GM21367 (cell line): ENCODE data around the gene UROC1.

Experiments
- ATAC-seq: cut with Tn5 transposase; IDR thresholded peaks from one replicate; pipeline ENCODE4 v1.9.1; 2021; ENCODE audit not compliant: unreplicated experiment

The UROC1 gene

DNA sequence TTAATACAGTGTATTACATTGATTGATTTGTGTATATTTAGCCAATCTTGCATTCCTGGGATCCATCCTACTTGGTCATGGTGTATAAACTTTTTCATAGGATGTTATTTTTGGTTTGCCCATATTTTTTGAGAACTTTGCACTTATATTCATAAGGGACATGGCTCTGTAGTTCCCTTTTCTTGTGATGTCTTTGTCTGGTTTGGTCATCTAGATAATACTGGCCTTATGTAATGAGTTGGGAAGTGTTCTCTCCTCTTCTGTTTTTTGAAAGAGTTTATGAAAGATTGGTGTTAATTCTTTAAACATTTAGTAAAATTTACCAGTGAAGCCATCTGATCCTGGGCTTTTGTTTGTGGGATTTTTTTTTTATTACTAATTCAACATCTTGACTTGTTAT lies 15.9 kb upstream of the UROC1 start:
- no peak for ATAC-seq

DNA sequence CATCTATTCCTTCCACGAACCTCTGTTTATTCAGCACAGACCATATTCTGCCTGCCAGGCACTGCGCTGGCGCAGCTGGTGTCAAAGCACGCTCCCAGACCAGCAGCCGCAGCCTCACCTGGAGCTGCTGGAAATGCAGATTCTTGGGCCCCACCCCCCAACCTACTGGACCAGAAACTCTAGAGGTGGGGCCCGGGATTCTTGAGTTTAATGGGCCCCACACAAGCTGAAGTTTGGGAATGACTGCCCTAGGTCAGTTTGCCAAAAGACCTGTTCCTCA lies 13.4 kb upstream of the UROC1 start:
- ATAC-seq, result no peak

DNA sequence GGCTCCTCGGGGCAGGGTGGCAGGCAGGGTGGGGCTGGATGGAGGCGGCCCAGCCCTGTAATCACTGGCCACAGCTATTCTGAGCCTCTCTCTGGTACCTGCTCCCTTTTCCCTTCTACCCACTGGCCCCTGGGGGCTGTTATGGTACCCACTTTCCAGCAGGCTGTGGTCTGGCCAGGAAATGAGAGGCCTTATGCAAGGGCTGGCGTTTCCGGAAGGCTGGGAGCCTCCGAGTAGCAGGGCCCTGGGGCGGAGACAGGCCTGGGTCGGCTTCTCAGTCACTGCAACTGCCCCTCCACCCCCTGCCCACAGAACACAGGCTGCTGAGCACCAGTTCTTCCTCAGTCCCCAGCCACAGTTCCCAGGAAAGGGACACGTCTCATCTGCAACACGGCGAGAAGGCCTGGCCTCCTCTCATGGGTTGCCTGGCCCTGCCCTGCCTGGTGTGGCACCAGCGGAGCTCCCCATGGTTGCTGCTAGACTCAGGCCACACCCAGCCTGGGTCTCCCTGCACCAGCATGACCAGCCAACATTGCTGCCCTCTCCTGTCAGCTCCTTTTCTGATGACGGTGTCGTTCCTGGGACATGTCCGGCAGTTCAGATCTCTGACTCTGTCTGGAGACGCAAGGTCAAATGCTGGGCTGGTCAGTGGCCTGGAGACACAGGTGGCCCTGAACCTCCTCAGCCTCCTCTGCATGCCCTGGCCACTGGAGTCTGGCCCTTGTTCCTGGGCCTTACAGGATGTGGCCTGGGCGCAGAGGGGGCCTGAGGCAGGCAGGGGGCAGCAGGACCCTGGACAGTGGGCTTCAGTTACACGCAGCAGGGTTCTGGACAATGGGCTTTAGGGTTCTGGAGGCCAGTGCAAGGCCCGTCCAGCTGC lies 12.8 kb upstream of the UROC1 start:
- ATAC-seq, result no peak

DNA sequence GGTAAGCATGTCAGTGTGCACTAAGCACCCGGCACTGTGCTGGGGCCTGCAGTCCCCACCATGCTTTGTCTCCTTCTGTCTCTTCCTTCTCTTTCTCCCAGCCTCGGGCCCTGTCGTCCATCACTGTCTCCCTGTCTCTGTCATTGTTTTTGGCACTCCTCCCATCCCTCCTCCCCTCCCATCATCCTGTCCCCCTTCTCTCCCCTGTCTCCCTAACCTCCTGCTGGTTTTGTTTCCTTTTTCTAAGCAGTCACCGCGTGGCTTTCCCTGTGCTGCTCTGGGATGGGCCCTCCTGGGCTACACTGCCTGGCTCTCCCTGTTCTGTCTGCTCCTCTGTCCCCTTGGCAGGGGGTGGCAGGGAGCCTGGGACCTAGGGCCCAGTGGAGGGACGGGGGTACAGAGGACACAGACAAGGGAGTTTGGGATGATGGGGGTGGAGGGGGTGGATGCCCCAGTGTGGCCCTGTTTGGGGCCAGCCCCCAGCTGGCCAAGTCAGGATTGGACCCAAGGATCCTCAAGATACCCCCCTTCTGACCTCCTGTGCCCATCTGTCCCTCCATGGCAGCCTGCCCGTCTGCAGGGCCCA lies 12.1 kb upstream of the UROC1 start:
- no peak for ATAC-seq

DNA sequence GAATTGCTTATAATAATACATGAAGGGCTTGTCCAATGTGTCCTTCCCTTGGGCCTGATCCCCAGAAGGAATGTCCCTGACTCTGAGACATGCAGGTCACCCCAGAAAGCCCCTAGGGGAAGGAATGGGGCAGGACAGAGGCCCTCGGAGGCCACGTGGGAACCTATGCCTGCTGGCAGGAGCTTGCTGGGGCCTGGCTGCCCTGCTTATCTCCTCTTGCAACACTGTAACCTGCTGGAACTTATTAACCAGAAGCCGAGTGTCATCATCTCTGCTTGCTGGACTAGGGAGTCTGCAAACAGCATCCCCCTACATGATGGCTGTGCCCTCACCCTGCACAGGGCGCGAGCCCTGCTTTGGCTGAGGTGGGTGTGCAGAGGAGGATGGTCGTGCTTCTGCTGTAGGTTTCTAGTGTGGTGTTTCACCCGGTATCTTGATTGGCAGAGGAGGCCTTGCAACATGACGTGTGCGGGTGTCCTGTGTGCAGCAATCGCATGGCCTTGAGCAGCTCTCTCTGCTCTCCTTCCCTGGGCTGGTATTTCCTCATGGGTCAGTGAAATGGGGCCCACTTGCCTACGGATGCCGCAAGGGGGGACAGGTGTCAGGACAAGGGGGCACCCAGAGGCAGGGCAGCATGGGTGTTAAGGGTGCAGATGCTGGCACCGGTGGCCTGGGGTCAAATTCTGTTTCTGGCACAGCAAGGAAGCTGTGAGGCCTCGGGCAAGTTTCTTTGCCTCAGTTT lies 11.4 kb upstream of the UROC1 start:
- ATAC-seq, result no peak

DNA sequence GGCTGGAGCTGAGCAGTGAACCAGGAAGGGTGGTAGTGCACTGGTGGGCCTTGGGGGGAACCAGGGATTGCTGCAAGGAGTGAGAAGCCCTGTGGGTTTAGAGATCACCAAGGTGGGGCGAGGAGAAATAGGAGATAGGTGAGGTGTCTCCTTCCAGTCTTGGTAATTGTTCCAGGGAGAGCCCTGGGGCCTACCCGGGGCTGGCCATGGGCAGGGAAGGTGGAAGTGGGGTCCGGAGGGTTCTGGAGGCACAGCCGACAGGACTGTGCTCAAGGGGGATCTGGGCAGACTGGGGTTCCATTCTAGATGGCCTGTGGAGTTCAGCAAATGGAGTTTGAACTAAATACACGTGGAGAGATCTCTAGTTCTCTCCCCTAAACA lies 10.8 kb upstream of the UROC1 start:
- ATAC-seq, result no peak

DNA sequence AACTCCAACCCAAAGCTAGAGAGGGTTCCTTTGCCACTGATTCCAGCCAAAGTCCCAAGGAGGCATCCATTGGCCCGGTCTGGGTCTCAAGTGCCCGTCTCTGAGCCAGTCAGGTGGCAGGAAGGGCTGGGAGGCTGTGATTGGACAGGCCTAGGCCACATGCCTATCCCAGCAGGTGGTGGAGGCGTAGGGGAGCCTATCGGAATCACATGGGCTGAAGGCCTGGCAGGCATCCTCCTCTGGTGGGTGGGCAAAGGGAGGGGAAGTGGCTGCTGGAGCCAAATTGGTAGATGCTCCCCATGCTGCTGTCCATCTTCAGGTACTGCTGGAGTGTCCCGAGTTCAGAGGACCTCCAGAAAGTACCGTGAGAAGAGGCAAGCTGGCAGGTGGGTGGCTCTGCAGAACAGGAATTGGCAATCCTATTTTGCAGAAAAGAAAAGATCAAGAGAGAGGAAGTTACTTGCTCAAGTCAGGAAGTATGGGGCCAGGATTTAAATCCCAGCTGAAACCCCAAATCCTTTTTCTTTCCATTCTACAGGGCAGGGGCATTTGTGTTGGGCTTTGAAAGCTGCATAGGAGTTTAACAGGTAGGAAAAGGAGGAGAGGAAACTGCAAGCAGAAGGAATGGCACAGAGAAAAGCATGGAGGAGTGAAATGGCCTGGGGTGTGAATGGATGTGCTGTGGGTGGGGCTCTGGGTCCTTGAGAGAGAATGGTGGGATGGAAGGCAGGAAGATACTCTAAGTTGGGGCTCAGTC lies 10.1 kb upstream of the UROC1 start:
- ATAC-seq, result no peak

DNA sequence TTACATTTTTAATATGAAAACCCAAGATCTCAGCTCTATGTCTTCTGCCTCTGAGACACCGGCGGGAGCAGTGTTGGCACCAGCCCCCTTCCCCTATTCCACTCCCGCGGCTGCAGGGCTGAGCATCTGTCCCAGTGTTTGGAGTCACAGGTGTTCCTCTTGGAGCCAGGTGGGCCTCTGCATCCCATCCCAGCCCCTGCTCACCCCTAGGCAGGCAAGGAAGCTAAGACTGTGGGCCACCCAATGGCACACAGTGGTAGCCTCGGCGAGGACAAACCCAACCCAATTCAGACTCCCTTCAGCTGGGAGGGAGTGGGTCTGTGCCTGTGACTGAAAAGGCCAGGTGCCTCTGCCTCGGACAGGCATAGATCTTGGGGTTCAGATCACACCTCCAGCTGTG lies 9.4 kb upstream of the UROC1 start:
- no peak for ATAC-seq

DNA sequence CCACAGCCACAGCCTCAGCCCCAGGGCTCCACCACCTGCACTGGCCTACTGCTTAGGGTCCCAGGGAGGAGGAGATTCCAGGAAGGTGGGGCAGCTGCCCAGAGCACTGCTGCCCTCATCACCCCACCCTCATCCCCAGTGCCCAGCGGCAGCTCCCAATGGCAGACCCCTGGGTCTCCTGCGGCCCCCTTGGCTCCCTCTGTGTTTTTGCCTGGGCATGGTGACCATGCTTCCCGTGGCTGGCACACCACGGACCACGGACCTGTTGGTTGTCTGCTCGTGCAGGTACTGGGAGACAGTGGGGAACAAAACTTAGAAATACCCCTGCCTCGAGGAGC lies 9.1 kb upstream of the UROC1 start:
- ATAC-seq, result no peak

DNA sequence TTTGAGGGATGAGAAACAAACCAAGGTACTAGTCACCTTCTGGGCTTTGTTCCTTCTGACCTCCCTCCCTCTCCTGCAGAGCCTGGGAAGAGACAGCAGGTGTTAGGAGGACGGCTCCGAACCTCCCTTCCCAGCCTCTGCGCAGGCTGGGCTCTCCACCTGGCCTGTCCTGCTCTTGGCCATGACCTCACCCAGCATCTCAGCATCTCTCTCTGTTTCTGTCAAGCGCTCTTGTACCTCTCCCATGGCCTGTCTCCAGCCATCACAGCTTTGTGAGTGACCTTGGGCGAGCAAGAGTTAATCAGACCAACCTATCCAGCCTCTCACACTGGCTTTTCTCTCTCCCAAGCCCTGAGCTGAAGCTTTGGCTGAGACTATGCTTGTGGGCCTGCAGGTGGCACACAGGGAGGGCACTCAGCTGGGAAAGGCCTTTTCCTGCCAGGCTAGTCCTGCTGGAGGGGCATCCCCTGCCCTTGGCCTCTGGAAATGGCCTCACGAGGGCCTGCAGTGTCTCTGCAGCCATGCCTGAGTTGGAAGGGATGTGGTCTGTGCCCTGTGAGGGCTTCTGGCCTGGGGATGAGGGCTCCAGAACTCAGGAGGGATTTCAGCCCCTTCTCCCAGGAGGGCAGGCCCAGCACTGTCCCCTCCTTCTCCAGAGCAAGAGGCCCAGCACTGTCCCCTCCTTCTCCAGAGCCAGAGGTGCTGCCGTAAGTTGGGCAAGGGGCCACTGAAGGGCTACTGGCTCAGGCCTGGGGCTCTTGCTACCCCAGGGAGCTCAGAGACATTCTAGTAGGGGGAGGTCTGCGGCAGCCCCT lies 8.5 kb upstream of the UROC1 start:
- no peak for ATAC-seq

DNA sequence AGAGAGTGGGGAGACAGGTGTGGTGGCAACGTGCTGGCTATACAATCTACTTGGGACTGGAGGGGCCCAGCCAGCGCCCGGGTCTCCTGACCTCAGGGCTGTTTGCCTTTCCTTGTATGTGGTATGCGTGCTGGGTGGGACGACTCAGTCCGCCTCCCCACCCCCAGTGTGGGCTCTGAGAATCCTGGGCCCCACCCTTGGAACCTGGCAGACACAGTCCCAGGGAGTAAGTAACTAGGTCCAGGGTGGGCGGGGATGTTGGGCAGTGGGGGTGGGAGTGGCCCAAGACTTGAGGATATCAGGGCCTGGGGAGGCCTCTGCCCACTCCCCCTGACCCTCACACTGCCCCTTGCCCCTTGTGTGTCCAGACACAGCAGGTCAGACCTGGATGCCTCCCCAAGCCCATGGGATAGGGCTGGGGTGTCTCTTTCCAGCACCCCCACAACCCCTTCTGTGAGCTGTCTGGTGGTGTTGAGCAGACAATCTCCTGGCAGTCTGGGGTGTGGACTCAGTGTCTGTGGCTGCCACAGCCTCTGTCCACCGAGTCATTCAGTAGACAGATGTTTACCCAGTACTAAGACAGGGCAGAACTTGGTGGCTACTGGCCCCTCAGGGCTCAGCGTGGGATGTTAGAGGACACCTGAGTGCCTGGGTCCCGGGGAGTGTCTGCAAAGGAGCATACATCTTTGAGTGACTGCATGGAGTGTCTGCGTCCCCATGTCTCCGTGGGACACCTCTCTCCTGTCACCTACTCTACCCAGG lies 7.7 kb upstream of the UROC1 start:
- no peak for ATAC-seq

DNA sequence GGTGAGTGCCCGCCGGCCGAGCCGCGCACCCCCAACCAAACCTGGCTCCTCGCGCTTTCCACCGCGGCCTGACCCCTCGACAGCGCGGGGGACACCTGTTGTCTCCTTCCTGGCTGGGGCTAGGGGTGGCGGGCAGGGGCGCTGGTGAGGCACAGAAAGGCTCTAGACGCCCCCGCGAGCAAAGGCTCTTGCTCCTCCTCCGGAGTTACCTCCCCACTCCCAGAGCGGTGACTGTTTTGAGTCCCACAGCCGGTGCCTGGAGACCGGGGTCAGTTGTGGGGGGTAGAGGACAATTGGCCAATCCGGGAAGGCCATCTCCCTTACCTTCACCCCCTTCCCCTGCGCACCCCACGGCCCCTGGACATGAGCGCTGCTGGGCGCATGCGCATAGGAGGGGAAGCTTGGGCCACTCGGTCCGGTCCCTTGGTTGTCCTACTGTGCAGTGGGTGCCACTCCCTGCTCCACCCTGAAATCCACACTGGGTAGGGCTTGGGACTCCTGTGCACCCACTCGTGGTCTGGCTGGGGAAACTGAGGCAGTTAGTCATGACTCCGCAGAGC lies 6.9 kb upstream of the UROC1 start:
- no peak for ATAC-seq

DNA sequence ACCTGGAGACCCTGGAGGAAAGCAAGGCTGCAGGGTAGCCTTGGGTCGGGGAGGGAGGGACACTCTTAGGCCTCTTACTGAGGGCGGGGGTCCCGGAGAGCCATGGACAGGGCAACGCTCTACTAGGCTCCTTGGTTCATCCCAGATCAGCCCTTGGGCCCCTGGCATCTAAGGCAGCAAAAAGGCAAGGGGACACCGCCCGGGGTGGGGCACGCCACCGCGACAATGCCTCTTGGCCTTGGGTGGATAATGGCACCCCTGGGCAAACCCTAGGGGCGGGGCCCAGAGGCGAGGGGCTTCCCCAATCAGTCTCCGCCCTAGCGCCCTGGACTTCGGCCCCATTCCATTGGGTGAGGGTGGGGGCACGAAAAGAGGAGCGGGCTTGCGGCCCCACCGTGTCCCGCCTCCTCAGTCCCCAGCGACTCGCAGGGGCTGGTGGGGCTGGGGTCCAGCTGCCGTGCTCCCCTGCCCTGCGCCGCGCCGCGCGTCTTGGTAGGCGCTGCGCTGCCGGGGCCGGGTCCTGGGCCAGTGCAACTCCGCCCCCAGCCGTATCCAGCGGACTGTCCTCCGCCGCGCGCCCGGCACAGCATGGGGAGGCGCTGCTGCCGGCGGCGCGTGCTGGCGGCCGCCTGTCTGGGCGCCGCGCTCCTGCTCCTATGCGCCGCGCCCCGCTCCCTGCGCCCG lies 6.3 kb upstream of the UROC1 start, which contains the start of gene CHST13:
TSS of gene CHST13 (plus strand) at position 411 of the 684 bp plus-strand sequence. CDS start at position 589, 178 bp downstream.
- ATAC-seq, result no peak

DNA sequence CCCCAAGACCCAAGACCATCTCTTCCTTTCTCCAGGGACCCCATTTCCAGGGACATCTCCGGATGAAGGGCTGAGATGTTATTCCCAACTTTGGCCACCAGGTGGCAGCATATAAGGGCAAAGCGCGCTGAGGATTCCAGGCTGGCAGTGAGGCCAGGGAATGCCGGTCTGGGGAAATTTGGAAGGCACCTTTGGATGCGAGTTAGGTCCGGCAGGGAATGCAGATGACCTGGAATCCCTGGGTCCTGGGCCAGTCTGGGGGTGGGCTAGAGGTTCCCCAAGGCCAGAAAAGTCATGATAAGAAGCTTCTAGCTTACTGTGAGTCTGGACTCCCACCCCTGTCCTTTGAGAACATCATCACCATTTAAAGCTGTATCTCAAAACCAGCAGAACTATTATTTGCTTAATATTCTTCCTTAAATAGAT lies 4.8 kb upstream of the UROC1 start:
- no peak for ATAC-seq

DNA sequence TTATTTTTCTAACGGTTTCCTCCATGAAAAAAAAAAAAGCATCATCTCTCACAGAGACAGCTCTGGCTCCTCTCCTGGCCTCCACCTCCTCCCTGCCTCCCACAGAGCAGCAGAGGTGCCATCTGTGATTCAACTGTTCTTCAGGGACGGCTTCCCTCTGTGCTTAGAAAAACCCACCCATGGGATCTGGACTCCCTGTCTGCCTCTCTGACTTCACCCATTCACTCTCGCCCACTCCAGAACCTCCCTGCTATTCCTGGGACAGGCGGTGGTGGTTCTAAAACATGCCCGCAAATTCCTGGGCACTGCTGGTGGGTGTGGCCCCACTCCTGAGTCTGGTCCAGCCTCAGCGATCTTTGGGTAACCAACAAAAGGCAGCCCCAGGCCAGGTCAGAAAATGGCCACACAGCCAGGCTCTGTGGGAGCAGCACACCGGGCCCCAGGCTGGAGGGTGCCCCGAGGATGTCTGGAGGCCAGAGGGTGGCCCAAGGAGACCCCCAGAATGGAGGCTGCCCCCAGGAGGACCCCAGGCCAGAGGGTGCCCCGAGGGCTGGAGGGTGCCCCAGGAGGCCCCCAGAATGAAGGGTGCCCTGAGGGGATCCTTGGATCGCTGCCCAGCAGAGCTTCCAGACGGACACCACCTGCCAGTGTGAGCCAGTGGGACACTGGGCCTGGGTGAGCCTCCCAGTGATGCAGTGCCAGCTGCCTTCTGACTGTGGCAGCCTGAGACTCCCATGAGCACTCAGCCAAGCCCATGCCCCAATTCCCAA lies 3.7 kb upstream of the UROC1 start:
- no peak for ATAC-seq

DNA sequence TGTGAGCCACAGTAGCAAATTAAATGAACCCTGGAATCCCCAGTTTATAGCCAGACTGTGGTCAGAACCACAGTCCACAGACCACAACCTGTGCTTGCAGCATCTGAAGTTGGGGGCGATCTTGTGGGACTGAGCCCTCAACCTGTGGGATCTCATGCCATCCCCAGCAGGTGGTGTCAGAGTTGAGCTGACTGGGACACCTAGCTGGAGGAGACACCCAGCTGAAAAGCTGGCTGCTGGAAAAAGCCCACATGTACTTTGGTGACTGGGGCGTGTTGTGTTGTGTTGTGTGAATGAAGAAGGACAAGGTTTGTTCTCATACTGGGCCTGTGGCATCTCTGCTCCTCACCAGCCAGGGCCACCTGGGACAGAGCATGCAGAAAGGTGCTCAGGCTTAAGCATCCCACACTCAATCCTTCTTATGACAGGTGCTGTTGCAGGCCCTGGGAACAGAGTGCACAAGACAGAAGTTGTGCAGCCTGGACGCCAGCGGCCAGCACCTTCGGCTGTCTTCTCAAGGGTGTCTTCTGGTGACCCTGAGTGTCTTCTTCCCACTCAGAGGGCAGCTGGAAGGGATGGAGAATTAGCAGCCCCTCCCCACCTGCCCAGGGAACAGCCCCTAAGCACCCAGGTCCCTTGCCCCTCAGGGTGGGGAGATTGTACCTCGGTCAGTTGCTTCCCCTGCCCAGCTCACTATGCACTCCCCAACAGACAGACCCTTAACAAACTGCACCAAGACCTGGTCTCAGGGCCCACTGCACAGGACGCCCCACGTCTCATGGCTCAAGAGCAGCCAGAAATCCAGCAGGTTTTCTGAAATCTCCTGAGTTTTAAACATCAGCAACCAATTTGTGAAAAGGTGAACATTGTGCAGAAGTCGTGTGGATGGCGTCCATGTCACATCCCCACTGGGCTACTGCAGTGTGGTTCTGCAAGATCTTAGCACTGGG lies 2.2 kb upstream of the UROC1 start:
- no peak for ATAC-seq

DNA sequence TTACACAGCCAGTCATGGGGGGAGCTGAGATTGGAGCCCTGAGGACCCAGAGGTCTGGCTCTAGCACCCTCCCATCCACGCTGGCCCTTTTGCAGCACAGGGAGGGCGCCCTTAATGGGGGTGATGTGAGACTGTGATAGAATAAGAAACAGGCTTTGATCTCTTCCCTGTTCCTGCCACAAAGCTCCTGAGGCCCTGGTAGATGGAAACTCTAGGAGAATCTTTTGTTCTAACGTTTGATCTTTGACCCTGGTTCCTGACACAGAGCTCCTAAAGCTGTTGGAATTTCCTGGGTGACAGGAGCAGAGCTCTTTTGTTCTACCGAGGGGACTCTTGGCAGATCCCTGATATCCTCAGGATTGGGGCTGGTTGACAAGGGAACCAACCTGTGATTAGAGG lies 1.2 kb upstream of the UROC1 start:
- ATAC-seq, result no peak
